ENCODE measurements around the gene CCDC86.

The CCDC86 gene

DNA sequence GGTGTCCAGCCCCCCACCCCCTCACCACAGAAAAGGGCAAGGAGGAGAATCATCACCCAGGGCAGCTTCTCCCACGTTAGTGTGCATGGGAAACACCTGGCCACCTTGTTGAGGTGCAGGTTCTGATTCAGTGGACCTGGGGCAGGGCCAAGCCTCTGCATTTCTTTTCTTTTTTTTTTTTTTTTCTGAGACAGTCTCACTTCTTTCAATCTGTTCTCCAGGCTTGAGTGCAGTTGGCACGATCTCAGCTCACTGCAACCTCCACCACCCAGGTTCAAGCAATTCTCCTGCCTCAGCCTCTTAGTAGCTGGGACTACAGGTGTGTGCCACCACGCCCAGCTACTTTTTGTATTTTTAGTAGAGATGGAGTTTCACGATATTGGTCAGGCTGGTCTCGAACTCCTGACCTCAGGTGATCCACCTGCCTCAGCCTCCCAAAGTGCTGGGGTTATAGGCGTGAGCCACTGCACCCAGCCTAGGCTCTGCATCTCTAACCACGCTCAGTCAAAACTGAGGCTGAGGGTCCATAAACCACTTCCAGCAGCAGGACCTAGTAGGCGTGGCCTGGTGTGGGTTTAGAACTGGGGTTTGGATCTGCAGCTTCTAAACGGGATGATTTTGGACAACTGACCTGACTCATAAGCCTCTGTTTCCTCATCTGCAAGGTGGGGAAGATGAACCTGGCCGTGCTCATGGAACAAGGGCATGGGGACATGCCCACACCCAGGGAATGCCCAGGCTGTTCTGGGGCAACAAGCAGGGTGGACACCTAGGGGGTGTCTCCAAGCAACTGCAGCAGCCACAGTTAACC, 26.2 kb downstream of the CCDC86 start:
- TF ChIP-seq, protein P1, sequence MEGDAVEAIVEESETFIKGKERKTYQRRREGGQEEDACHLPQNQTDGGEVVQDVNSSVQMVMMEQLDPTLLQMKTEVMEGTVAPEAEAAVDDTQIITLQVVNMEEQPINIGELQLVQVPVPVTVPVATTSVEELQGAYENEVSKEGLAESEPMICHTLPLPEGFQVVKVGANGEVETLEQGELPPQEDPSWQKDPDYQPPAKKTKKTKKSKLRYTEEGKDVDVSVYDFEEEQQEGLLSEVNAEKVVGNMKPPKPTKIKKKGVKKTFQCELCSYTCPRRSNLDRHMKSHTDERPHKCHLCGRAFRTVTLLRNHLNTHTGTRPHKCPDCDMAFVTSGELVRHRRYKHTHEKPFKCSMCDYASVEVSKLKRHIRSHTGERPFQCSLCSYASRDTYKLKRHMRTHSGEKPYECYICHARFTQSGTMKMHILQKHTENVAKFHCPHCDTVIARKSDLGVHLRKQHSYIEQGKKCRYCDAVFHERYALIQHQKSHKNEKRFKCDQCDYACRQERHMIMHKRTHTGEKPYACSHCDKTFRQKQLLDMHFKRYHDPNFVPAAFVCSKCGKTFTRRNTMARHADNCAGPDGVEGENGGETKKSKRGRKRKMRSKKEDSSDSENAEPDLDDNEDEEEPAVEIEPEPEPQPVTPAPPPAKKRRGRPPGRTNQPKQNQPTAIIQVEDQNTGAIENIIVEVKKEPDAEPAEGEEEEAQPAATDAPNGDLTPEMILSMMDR (IDR thresholded peaks at IDR 0.05; ENCODE audit: extremely low read depth, missing control alignments), result no peak
- DNase-seq (ENCODE audit: low spot score), result no peak

DNA sequence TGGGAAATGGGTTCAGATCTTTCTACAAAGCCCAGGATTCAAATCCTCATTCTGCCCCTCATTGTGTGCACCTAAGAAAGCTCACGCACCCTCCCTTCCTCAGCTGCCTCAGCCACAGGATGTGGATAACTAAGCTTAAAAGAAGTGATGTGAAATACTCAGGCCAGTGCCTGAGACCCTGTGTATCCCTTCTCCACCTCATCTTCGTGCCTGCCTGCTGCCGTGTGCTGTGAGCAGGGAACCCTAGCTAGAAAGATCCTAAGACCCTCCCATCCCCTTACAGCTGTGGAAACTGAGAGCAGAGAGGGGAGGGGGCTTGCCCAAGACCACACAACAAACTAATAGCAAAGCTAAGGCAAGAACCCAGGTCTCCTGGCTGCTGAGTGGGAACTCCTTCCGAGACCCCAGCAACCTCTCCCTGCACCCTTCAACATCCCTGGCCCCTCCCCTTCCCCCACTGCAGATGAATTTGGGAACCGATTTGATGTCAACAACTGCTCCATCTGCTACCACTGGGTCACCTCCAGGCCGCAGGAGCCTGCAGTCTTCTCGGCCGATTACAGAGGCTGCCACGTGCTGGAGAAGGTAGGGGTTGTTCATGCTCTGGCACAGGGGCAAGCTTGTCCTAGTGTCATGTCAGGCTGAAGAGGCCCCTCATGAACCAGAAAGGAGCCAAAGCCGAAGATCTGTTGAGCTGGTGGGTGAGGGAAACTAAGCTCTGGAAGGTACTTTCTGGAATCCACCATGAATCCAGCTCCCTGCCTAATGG, 27.0 kb downstream of the CCDC86 start:
- TF ChIP-seq, protein P1 (IDR thresholded peaks at IDR 0.05; ENCODE audit: extremely low read depth, missing control alignments), result no peak

DNA sequence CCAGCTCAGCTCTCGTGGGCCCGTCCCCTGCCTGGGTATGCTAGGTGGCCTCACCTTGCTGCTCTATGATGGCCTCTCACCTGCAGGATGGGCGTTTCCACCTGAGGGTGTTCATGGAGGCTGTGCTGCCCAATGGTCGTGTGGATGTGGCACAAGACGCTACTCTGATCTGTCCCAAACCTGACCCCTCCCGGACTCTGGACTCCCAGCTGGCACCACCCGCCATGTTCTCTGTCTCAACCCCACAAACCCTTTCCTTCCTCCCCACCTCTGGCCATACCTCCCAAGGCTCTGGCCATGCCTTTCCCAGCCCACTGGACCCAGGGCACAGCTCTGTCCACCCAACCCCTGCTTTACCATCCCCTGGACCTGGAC, 27.5 kb downstream of the CCDC86 start:
- TF ChIP-seq, protein P1 (IDR thresholded peaks at IDR 0.05; ENCODE audit: extremely low read depth, missing control alignments), result no peak
- no peak for DNase-seq (ENCODE audit: low spot score)

More for the DNA sequence above, 27.0 kb downstream of the CCDC86 start:
- no peak for DNase-seq (ENCODE audit: low spot score)

GRCh38 chr11:60870276-60870675, 28.4 kb downstream of the CCDC86 start:
- no peak for DNase-seq (ENCODE audit: low spot score)
- TF ChIP-seq, protein P1 (IDR thresholded peaks at IDR 0.05; ENCODE audit: extremely low read depth, missing control alignments), result no peak

DNA sequence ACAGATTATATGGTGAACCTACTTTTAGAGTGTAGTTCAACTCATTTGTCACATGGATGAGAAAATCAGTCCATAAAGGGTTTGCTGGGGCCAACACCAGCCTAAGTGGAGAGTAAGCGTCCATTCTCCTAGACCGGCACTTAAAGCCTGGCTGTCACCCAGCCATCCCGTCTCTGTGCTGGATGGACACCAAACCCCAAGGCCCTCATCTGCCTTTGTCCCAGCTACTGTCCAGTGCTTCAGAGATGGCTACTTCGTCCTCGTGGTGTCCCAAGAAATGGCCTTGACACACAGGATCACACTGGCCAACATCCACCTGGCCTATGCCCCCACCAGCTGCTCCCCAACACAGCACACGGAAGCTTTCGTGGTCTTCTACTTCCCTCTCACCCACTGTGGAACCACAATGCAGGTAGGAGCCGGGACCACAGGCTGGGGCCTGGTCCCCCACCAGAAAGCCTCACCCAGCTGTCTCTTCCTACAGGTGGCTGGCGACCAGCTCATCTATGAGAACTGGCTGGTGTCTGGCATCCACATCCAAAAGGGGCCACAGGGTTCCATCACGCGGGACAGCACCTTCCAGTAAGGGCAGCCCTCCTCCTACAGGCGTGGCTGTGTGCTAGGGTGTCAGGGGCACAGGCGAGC, 28.9 kb downstream of the CCDC86 start:
- TF ChIP-seq, protein P1 (IDR thresholded peaks at IDR 0.05; ENCODE audit: extremely low read depth, missing control alignments), result no peak
- no peak for DNase-seq (ENCODE audit: low spot score)

DNA sequence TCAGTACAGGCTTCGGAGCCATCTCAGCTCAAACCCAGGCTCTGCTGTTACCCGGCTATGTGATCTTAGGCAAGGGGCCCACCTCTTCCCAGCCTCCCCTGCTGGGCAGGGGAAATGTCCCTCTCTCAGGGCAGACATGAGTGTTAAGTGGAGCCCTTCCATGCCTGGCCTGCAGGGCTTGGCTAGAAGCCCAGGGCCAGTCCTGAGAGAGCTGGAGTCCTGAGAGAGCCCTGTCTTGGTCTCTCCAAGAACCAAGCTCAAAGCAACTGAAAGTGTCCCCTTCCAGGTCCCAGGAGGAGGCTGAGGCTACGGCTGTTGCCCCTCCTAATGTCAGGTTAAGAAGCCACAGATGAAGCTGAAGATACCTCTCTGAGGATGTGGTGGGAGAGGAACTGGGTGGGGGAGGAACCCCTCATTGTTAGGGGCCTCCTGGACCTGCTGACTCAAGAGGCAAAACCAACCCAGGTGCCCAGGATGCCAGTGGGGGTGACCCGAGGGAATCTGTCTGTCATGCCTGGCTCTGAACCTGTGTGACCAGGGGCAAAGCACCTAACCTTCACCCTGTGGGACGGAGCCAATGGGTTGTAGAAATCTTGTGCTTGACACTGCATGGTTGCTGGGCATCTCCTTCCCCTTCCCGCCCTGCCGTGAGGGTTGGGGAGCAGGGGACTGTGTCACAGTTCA, 29.6 kb downstream of the CCDC86 start:
- TF ChIP-seq, protein P1 (IDR thresholded peaks at IDR 0.05; ENCODE audit: extremely low read depth, missing control alignments), result no peak
- no peak for DNase-seq (ENCODE audit: low spot score)
